Heart right ventricle (tissue), 16 donors: Measurements from ENCODE around the gene ASB2. TPM values are rescaled to one million over a fixed set of nuclear protein-coding genes. Genes with fewer than 3 reads are reported as not detected.
A peak's percentile ranks its signal among the peaks of the same experiment; 100 is the strongest.

Experiments
- ATAC-seq, 8 donors: fragments of 200-7000 bp; cut with Tn5 transposase; one replicate each; pipeline ENCODE4 v1.9.1; 2020; ENCODE audit warnings: mild to moderate bottlenecking in 8 of 8, moderate library complexity in 8 of 8, moderate number of reproducible peaks in 1 of 8
- DNase-seq, 2 donors: peaks; one replicate each; pipeline ENCODE4 v3.0.0-alpha.2; 2020
- H3K27ac ChIP-seq, 10 donors: fragments of 200-600 bp; sonication (generic) in 2 of 10; one replicate each; pipeline versions ENCODE4 v1.5.0 to v1.8.0; 2020 to 2022; ENCODE audit warnings: mild to moderate bottlenecking in 3 of 10
- H3K27me3 ChIP-seq, 7 donors: fragments of 200-600 bp; one replicate each; pipeline ENCODE4 v1.8.0; 2021 to 2022; ENCODE audit warnings: mild to moderate bottlenecking in 2 of 7
- H3K36me3 ChIP-seq, 9 donors: fragments of 200-600 bp; sonication (generic) in 1 of 9; one replicate each; pipeline versions ENCODE4 v1.5.0 to v1.8.0; 2020 to 2022; ENCODE audit warnings: mild to moderate bottlenecking in 2 of 9
- H3K4me1 ChIP-seq, 9 donors: fragments of 200-600 bp; sonication (generic) in 1 of 9; one replicate each; pipeline versions ENCODE4 v1.5.0 to v1.8.0; 2020 to 2022; ENCODE audit warnings: mild to moderate bottlenecking in 4 of 9
- H3K4me3 ChIP-seq, 10 donors: fragments of 200-600 bp; sonication (generic) in 2 of 10; one replicate each; pipeline versions ENCODE4 v1.5.0 to v1.8.0; 2020 to 2022; ENCODE audit warnings: mild to moderate bottlenecking in 7 of 10, moderate library complexity in 2 of 10
- H3K9me3 ChIP-seq, 11 donors: fragments of 200-600 bp in 10 of 11; sonication (generic) in 2 of 11; one replicate each; pipeline versions ENCODE4 v1.5.0 to v1.8.0; 2013 to 2022; ENCODE audit warnings: mild to moderate bottlenecking in 2 of 11, control low read depth in 1 of 11, moderate library complexity in 1 of 11
- WGBS, 2 donors: extraction: QIAGEN DNeasy Blood & Tissue Kit; methylation state at CpG; one replicate each; pipeline ENCODE4 v1.1.7; 2013; ENCODE audit warnings: inconsistent platforms in 1 of 2; 5-methylcytosine and 5-hydroxymethylcytosine counted together
- intact Hi-C, 10 donors: fragments of 100-400 bp; cut with DNase I; formaldehyde crosslinking; loops; one replicate each; pipeline versions ENCODE4 v1.11.1 to v1.14.2; 2022
- polyA plus RNA-seq, 2 donors: library from polyadenylated mRNA; stranded (reverse); fragments of 200-250 nt; gene quantifications; one replicate each; pipeline ENCODE4 v1.2.3, GENCODE V29; 2013
- total RNA-seq, 10 donors: library from RNA; stranded (reverse); fragmentation: NEBNext Ultra II Directional in 3 of 10; extraction: Animal tissue kit (Norgen Biotek cat#: 25700) in 3 of 10; gene quantifications; one replicate each; pipeline versions ENCODE4 v1.2.1 to v1.2.4, GENCODE V29; 2021 to 2023
- TF ChIP-seq, protein P1 (sequence below), 9 donors: fragments of 200-600 bp; sonication (generic) in 2 of 9; IDR thresholded peaks; one replicate each; pipeline versions ENCODE4 v1.5.0 to v1.8.0; 2021 to 2022; ENCODE audit warnings: antibody characterized with exemption in 9 of 9, mild to moderate bottlenecking in 5 of 9, moderate library complexity in 1 of 9
- donor health status: Arrhythmogenic right ventricular cardiomyopathy.
- donor health status: ischemic (EF 13 %, LVEDD 7.1; RV severe dilation, severe dysfunction).
- donor health status: healthy with polysubstance abuse.
- donor health status: DM: no; HTN: yes; CAD: no.
- donor health status: DM: no; HTN: no; CAD: no.
- donor health status: ischemic (EF 25% LVEDD 6.9; RV normal size, moderate dysfunction).
- donor health status: ischemic (EF 25% LVEDD 5.7; RV mildly dilated, moderate dysfunction).
- donor health status: healthy.
- donor health status: DM: yes; HTN: yes; CAD: no.
- donor health status: Ischemic cardiomyopathy.
- donor health status: ischemic (EF 35%, LVEDD 5.7; RV mildly dilated, moderate dysfunction).
- donor health status: nonischemic (EF 11% LVEDD 7.7; RV severe dilation, severe dysfunction).
- donor health status: DM: yes; HTN: yes; CAD: no.
- donor health status: PGD.
- donor health status: ischemic (EF 29% LVEDD 5.4; RV normal size, mild dysfunction).
- donor health status: nonischemic (EF 23%, LVEDD 6.1; RV moderate dilation, normal function).

Gene ASB2
- total and polyA plus RNA-seq, 12 donors: 19.6 to 374 (median 168) TPM

DNA sequence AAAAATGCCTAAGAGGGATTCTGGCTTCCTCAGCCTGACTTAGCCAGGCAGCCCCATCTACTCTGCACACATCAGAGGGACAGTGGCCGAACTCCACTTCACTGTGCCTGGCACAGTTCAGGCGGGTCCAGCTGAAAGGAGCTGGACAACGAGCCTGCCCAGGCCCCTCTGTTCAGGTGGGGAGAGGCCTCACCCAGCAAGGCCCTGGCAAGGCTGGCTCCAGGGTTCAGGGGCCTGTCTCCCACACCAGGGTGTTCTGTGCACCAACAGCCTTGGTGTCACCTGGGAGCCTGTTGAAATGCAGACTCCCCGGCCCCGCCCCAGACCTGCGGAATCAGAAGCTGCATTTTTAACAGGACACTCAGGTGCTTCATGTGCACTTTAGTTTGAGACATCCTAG, 39.4 kb downstream of the ASB2 start:
- H3K4me1 ChIP-seq: peaks cover 0 to 16% (median 11%) of the 10 kb centered on the region in 9 donors

DNA sequence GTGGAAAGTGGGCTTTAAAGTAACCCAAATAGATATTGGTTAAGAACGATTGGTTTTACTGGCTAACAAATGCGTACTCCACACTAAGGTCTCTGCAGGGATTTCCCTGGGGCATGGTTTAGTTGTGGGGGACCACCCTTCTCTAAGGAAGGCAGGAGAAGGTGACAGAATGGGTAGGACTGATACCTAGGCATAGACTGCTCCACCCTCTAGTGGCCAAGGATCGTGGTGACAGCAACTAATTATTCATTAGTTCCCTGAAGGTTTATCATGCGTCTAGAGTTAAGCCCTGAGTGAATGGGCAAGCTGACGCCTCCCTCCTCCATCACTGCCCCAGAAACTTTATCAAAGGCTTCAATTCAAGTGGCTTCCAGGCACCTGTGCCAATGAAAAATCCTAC, 40.1 kb downstream of the ASB2 start:
- DNase-seq (no peak), ATAC-seq (no peak)
- TF ChIP-seq, protein P1, sequence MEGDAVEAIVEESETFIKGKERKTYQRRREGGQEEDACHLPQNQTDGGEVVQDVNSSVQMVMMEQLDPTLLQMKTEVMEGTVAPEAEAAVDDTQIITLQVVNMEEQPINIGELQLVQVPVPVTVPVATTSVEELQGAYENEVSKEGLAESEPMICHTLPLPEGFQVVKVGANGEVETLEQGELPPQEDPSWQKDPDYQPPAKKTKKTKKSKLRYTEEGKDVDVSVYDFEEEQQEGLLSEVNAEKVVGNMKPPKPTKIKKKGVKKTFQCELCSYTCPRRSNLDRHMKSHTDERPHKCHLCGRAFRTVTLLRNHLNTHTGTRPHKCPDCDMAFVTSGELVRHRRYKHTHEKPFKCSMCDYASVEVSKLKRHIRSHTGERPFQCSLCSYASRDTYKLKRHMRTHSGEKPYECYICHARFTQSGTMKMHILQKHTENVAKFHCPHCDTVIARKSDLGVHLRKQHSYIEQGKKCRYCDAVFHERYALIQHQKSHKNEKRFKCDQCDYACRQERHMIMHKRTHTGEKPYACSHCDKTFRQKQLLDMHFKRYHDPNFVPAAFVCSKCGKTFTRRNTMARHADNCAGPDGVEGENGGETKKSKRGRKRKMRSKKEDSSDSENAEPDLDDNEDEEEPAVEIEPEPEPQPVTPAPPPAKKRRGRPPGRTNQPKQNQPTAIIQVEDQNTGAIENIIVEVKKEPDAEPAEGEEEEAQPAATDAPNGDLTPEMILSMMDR (IDR thresholded peaks at IDR 0.05): peak in 6 of 9 donors; percentile 20 to 43 (median 37)
- 30 to 34% methylated on average over 5 of the region's 5 CpGs for WGBS, 2 donors
- Histone ChIP-seq H3K27ac (no peak overlapping the region), H3K4me1 (peaks cover 0 to 15% (median 7%) of the 10 kb centered on the region in 9 donors), H3K4me3 (no peak overlapping the region), H3K9me3 (no peaks in the 10 kb centered on the region), H3K36me3 (peaks cover 0 to 80% (median 15%) of the 10 kb centered on the region in 9 donors), H3K27me3 (peaks cover 0 to 25% (median 17%) of the 10 kb centered on the region in 7 donors)
- intact Hi-C loops: loop anchor here in 3 of 10 donors (10.0 kb wide), 1 partner anchor 199 kb away; no protein-coding TSS in a partner anchor

More for the DNA sequence above, 39.4 kb downstream of the ASB2 start:
- ATAC-seq (no peak), DNase-seq (no peak)
- intact Hi-C loops: loop anchor here in 3 of 10 donors (10.0 kb wide), 1 partner anchor 198 kb away; no protein-coding TSS in a partner anchor
- H3K27me3 ChIP-seq: peaks cover 0 to 25% (median 17%) of the 10 kb centered on the region in 7 donors
- TF ChIP-seq, protein P1 (IDR thresholded peaks at IDR 0.05): no peak
- no peak overlapping the region for H3K27ac ChIP-seq
- no peaks in the 10 kb centered on the region for H3K9me3 ChIP-seq
- no peak overlapping the region for H3K4me3 ChIP-seq
- peaks cover 0 to 82% (median 15%) of the 10 kb centered on the region in 9 donors for H3K36me3 ChIP-seq
- WGBS, 2 donors: 81 to 84% methylated on average over 6 of the region's 6 CpGs

DNA sequence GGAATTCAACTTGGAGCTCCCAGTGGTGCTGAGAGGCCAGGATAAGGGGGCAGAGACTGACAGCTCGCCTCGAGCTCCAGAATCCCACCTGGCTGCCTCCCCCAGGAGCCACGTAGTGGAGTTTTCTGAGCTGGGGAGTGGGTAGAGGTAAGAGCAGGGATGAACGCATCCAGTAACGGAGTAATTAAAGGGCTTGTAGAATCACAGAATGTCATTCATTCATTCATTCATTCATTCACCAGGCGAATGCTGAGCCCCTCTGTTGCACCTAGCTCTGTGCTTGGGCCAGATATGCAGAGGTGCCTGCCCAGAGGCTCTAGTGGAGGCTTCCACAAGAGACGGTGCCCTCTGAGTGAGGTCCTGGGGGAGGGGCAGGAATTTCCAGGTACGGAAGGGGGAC, 41.2 kb downstream of the ASB2 start:
- WGBS, 2 donors: 70 to 74% methylated on average over 8 of the region's 8 CpGs
- Histone ChIP-seq H3K27ac (no peak overlapping the region), H3K36me3 (peaks cover 0 to 79% (median 15%) of the 10 kb centered on the region in 9 donors), H3K27me3 (peaks cover 0 to 25% (median 17%) of the 10 kb centered on the region in 7 donors), H3K9me3 (no peaks in the 10 kb centered on the region), H3K4me1 (peaks cover 0 to 14% (median 6%) of the 10 kb centered on the region in 9 donors), H3K4me3 (no peak overlapping the region)
- TF ChIP-seq, protein P1 (IDR thresholded peaks at IDR 0.05): no peak
- DNase-seq: no peak
- no peak for ATAC-seq
- intact Hi-C loops: loop anchor here in 3 of 10 donors (10.0 kb wide), 1 partner anchor 200 kb away; no protein-coding TSS in a partner anchor

DNA sequence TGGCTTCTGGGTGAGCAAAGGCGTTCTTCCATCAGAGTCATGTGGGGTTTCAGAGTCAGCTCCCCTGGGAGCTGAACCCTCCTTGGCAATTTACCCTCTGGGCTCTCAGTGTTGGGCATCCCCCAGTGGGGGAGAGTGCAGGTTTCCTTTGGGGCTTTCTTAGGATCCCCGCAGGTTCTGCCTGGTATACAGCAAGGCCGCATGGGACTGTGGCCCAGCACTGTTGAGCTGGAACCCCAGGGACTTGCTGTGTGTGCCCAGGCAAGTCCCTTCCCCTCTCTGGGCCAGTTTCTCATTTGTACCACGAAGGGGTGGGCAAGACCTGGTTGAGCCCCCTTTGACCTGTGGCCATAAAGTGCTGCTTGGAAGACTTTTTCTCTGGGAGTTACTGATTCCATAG, 43.7 kb downstream of the ASB2 start:
- intact Hi-C loops: loop anchor here in 3 of 10 donors (10.0 kb wide), 1 partner anchor 202 kb away; no protein-coding TSS in a partner anchor
- Histone ChIP-seq H3K36me3 (peaks cover 0 to 65% (median 9%) of the 10 kb centered on the region in 9 donors), H3K4me3 (no peak overlapping the region), H3K27me3 (peaks cover 0 to 13% (median 0%) of the 10 kb centered on the region in 7 donors), H3K9me3 (no peaks in the 10 kb centered on the region), H3K27ac (no peak overlapping the region), H3K4me1 (no peaks in the 10 kb centered on the region)
- TF ChIP-seq, protein P1 (IDR thresholded peaks at IDR 0.05): no peak
- WGBS, 2 donors: 70 to 81% methylated on average over 4 of the region's 4 CpGs
- ATAC-seq: no peak
- no peak for DNase-seq
